NB4 (cell line): Measurements from ENCODE around the gene NR3C1.
A peak's percentile ranks its signal among the peaks of the same experiment; 100 is the strongest.

Source experiments
- DNase-seq: peaks from one replicate; pipeline ENCODE4 v3.0.0; 2010; ENCODE audit warnings: low read depth
- H3K4me3 ChIP-seq: one replicate; pipeline ENCODE4 v1.5.1; 2011; ENCODE audit warnings: mild to moderate bottlenecking, low read depth, low read length, moderate library complexity
- CTCF ChIP-seq: IDR thresholded peaks from one replicate; pipeline ENCODE4 v1.5.1; 2012; ENCODE audit warnings: low read depth, low read length
- MAX ChIP-seq: IDR thresholded peaks from 2 replicates; pipeline ENCODE4 v1.6.1; 2011; ENCODE audit warnings: low read depth, low read length
- MYC ChIP-seq: IDR thresholded peaks from 2 replicates; pipeline ENCODE4 v1.6.1; 2011; ENCODE audit warnings: low read depth, low read length
- POLR2A ChIP-seq: IDR thresholded peaks from 2 replicates; pipeline ENCODE4 v1.6.1; 2011; ENCODE audit warnings: mild to moderate bottlenecking; ENCODE audit not compliant: insufficient read length; ENCODE audit errors: extremely low read depth

NR3C1 gene

GRCh38 chr5:143343042-143343441 lies 60.4 kb downstream of the NR3C1 start:
- H3K4me3 ChIP-seq: no peak overlapping the region
- TF ChIP-seq MYC: no peak
- no peak for TF ChIP-seq POLR2A
- no peak for TF ChIP-seq MAX
- DNase-seq: no peak

GRCh38 chr5:143342607-143343006 lies 60.9 kb downstream of the NR3C1 start:
- DNase-seq: no peak
- TF ChIP-seq CTCF: no peak
- TF ChIP-seq POLR2A: no peak
- TF ChIP-seq MAX: no peak
- TF ChIP-seq MYC: no peak

GRCh38 chr5:143341807-143342570 lies 61.5 kb downstream of the NR3C1 start:
- DNase-seq: peak; percentile 42
- TF ChIP-seq MYC: no peak
- TF ChIP-seq MAX: no peak
- TF ChIP-seq POLR2A: no peak
- no peak for TF ChIP-seq CTCF
- no peak overlapping the region for H3K4me3 ChIP-seq

More at GRCh38 chr5:143342607-143343006, 60.9 kb downstream of the NR3C1 start:
- no peak overlapping the region for H3K4me3 ChIP-seq

GRCh38 chr5:143340891-143341685 lies 62.4 kb downstream of the NR3C1 start:
- no peak for DNase-seq
- TF ChIP-seq MYC (no peak), MAX (no peak), POLR2A (no peak), CTCF (no peak)
- H3K4me3 ChIP-seq: no peak overlapping the region

- no peak for DNase-seq
- TF ChIP-seq CTCF (no peak), POLR2A (no peak), MYC (no peak), MAX (no peak)
- H3K4me3 ChIP-seq: no peak overlapping the region
These were observed 64.7 kb downstream of the NR3C1 start for GRCh38 chr5:143338658-143339366.
